GM23248 (cell line): ENCODE measurements around the gene STK11IP. TPM values are rescaled to one million over a fixed set of nuclear protein-coding genes. Genes with fewer than 3 reads are reported as not detected.

ENCODE experiments used
- DNase-seq: peaks from one replicate; pipeline ENCODE4 v3.0.0-alpha.2; 2015
- H2AFZ ChIP-seq: fragments of 200-600 bp; sonication (generic); 2 replicates; pipeline ENCODE4 v1.6.1; 2016; ENCODE audit warnings: antibody characterized with exemption
- H3F3A ChIP-seq: fragments of 200-600 bp; sonication (generic); 2 replicates; pipeline ENCODE4 v1.6.1; 2016; ENCODE audit warnings: mild to moderate bottlenecking, antibody characterized with exemption, mixed run types; ENCODE audit not compliant: insufficient read depth
- H3K27ac ChIP-seq: fragments of 200-600 bp; sonication (generic); 2 replicates; pipeline ENCODE4 v1.5.1; 2016; ENCODE audit warnings: mild to moderate bottlenecking
- H3K27me3 ChIP-seq: fragments of 200-600 bp; sonication (generic); replicated peaks from 2 replicates; pipeline ENCODE4 v1.6.1; 2016; ENCODE audit warnings: mild to moderate bottlenecking; ENCODE audit not compliant: insufficient read depth
- H3K36me3 ChIP-seq: fragments of 200-600 bp; sonication (generic); 2 replicates; pipeline ENCODE4 v1.6.1; 2016; ENCODE audit warnings: low read depth, mild to moderate bottlenecking
- H3K4me1 ChIP-seq: fragments of 200-600 bp; sonication (generic); 2 replicates; pipeline ENCODE4 v1.6.1; 2016; ENCODE audit warnings: mild to moderate bottlenecking; ENCODE audit not compliant: insufficient read depth
- H3K4me2 ChIP-seq: fragments of 200-600 bp; sonication (generic); one replicate; pipeline ENCODE4 v1.6.1; 2016; ENCODE audit warnings: mild to moderate bottlenecking; ENCODE audit not compliant: unreplicated experiment
- H3K4me3 ChIP-seq: fragments of 200-600 bp; sonication (generic); 2 replicates; pipeline ENCODE4 v1.5.1; 2016; ENCODE audit warnings: mild to moderate bottlenecking
- H3K79me2 ChIP-seq: fragments of 200-600 bp; sonication (generic); 2 replicates; pipeline ENCODE4 v1.6.1; 2016; ENCODE audit warnings: mild to moderate bottlenecking; ENCODE audit not compliant: insufficient read depth
- H3K9ac ChIP-seq: fragments of 200-600 bp; sonication (generic); 2 replicates; pipeline ENCODE4 v1.6.1; 2016; ENCODE audit warnings: mild to moderate bottlenecking
- H3K9me2 ChIP-seq: fragments of 200-600 bp; sonication (generic); 2 replicates; pipeline ENCODE4 v1.6.1; 2016; ENCODE audit warnings: mixed run types, mild to moderate bottlenecking, moderate library complexity; ENCODE audit not compliant: insufficient read depth
- H3K9me3 ChIP-seq: fragments of 200-600 bp; sonication (generic); one replicate; pipeline ENCODE4 v1.6.1; 2017; ENCODE audit warnings: low read depth
- H4K20me1 ChIP-seq: fragments of 200-600 bp; sonication (generic); 2 replicates; pipeline ENCODE4 v1.6.0; 2016; ENCODE audit not compliant: insufficient read depth
- EZH2 ChIP-seq: fragments of 200-600 bp; sonication (generic); IDR thresholded peaks from 2 replicates; pipeline ENCODE4 v1.6.1; 2018; ENCODE audit warnings: antibody characterized with exemption, mild to moderate bottlenecking; ENCODE audit not compliant: insufficient read depth, poor library complexity, severe bottlenecking
- EZH2phosphoT487 ChIP-seq: fragments of 200-600 bp; sonication (generic); IDR thresholded peaks from 2 replicates; pipeline ENCODE4 v1.6.1; 2018; ENCODE audit warnings: antibody characterized with exemption, moderate library complexity, mild to moderate bottlenecking, low read depth; ENCODE audit not compliant: insufficient read depth
- WGBS, 2 experiments: methylation state at CpG; one replicate each; pipeline ENCODE4 v1.1.6; 2015 to 2017; ENCODE audit warnings: low lambda C conversion rate in 2 of 2, low coverage in 1 of 2; ENCODE audit errors: missing lambda C conversion rate in 2 of 2; 5-methylcytosine and 5-hydroxymethylcytosine counted together
- in situ Hi-C: fragments of 300-500 bp; cut with MboI; formaldehyde crosslinking; loops from 2 replicates; pipeline ENCODE4 v1.15.0; 2020
- polyA plus RNA-seq: library from polyadenylated mRNA; unstranded; fragments of >200 nt; fragmentation: Nextera tagmentation; extraction: Ambion mirVana; gene quantifications from 2 replicates; pipeline ENCODE4 v1.2.1, GENCODE V29; 2016
- total RNA-seq: library from RNA; depleted of rRNA; stranded (reverse); fragments of >200 nt; shearing (Covaris generic); gene quantifications from 2 replicates; pipeline ENCODE4 v1.2.3, GENCODE V29; 2014

Gene STK11IP
- total and polyA plus RNA-seq, 2 experiments from 2014 or later = 7.3 to 10.5 TPM

GRCh38 chr2:219627103-219628100, 29.7 kb downstream of the STK11IP start, which contains the start of gene SLC4A3:
Gene SLC4A3, plus strand, starts transcription at chr2:219627630. Its CDS starts 363 bp downstream, at chr2:219627993.
- Histone ChIP-seq H2AFZ (peak within 1 kb of the TSS; percentile 71), H3K9me2 (no peaks in the 10 kb centered on the region), H3K9me3 (no peaks in the 10 kb centered on the region), H4K20me1 (no peaks in the 10 kb centered on the region), H3F3A (no peaks in the 10 kb centered on the region), H3K79me2 (no peaks in the 10 kb centered on the region), H3K4me3 (peak within 1 kb of the TSS; percentile 70), H3K4me1 (no peaks in the 10 kb centered on the region), H3K9ac (peak within 1 kb of the TSS; percentile 58; the same call in 1 of the 2 replicates), H3K4me2 (peak within 1 kb of the TSS; percentile 52), H3K27ac (no peak within 1 kb of the TSS), H3K36me3 (no peaks in the 10 kb centered on the region), H3K27me3 (peaks cover 6% of the 10 kb centered on the region; the same call in 1 of the 2 replicates)
- peak; percentile 67 for DNase-seq
- 7 to 34% methylated on average over 9 to 62 of the region's 103 CpGs for WGBS, 2 experiments
- in situ Hi-C loops = no loop called here
- TF ChIP-seq EZH2 (no peak), EZH2phosphoT487 (no peak)

DNA sequence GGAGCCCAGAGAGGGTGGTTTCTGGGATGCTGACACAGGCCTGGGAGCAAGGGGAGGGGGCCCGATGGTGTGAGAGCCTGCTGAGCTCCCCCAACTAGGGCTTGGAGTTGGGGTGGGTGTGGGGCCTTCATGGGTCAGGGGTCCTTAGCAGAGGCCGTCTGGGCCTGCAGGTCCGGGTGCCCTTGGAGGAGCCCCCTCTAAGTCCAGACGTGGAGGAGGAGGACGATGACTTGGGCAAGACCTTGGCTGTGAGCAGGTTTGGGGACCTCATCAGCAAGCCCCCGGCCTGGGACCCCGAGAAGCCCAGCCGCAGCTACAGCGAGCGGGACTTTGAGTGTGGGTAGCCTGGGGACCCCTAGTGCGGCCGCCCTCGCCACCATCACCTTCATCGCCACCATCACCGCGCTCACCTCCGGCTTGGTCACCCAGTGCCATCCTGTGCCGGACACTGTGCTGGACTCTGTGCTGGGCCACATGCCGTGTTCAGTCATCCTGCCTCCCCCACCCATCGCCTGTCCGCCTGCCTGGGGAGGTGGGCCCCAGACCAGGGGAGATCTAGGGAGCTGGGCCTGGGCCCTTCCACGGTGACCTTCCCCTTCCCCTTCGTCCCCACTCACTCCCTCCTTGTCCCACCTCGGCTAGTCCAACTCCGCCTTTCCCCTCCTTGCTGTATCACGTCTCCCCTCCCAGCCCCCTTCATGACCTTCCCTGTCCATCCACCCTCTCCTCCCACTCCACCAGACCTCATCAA, 30.8 kb downstream of the STK11IP start:
- no peak overlapping the region; the same call in 1 of the 2 replicates for H3K4me3 ChIP-seq
- H3K27me3 ChIP-seq = peaks cover 4% of the 10 kb centered on the region; the same call in 1 of the 2 replicates
- no peak overlapping the region for H2AFZ ChIP-seq
- no peak for DNase-seq
- no peaks in the 10 kb centered on the region for H3K4me1 ChIP-seq
- no peaks in the 10 kb centered on the region for H3K36me3 ChIP-seq
- no peaks in the 10 kb centered on the region for H3K9me2 ChIP-seq
- no peaks in the 10 kb centered on the region for H4K20me1 ChIP-seq
- H3F3A ChIP-seq = no peaks in the 10 kb centered on the region
- TF ChIP-seq EZH2phosphoT487 = no peak
- no peak for TF ChIP-seq EZH2
- no peak overlapping the region for H3K4me2 ChIP-seq
- 85 to 91% methylated on average over 19 to 26 of the region's 26 CpGs for WGBS, 2 experiments
- in situ Hi-C loops = no loop called here
- no peak overlapping the region for H3K9ac ChIP-seq
- no peak overlapping the region for H3K27ac ChIP-seq
- no peaks in the 10 kb centered on the region for H3K9me3 ChIP-seq
- no peaks in the 10 kb centered on the region for H3K79me2 ChIP-seq

DNA sequence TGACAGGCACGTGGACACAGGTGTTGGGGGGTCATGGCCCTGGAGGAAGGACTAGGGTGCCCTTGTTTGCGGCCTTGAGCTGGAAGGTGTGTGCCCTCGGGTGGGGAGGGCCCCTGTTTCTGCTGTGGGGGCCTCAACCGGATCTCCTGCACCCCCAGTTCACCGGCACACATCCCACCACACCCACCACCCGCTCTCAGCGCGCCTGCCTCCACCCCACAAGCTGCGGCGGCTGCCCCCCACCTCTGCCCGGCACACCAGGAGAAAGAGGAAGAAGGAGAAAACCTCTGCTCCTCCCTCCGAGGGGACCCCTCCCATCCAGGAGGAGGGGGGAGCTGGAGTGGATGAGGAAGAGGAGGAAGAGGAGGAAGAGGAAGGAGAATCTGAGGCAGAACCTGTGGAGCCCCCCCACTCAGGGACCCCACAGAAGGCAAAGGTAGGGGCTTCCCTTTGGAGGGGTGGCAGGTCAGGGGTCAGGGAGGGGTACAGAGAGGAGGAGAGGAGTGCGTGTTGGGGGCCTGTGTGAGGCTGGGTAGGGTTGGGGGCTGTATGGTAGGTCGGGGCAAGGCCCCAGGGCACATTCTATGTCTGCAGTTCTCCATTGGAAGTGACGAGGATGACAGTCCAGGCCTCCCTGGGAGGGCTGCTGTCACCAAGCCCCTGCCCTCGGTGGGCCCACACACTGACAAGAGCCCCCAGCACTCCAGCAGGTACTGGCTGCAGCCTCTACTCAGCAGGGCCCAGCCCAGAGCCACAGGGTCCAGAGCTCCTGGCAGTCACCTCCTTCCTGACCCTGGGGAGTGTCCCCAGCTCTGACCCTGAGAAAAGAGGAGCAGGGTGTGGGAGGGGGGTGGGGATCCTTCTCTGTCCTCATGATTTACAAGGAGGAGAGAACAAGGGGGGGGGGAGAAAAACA, 31.6 kb downstream of the STK11IP start:
- DNase-seq = no peak
- no peak for TF ChIP-seq EZH2phosphoT487
- no peak for TF ChIP-seq EZH2
- no peaks in the 10 kb centered on the region for H3K9me3 ChIP-seq
- H3K4me3 ChIP-seq = no peak overlapping the region
- no peaks in the 10 kb centered on the region for H4K20me1 ChIP-seq
- in situ Hi-C loops = no loop called here
- H3K9ac ChIP-seq = no peak overlapping the region
- no peak overlapping the region for H2AFZ ChIP-seq
- no peaks in the 10 kb centered on the region for H3K4me1 ChIP-seq
- H3K27me3 ChIP-seq = peaks cover 4% of the 10 kb centered on the region; the same call in 1 of the 2 replicates
- H3K9me2 ChIP-seq = no peaks in the 10 kb centered on the region
- H3K4me2 ChIP-seq = no peak overlapping the region
- no peaks in the 10 kb centered on the region for H3F3A ChIP-seq
- no peaks in the 10 kb centered on the region for H3K36me3 ChIP-seq
- no peaks in the 10 kb centered on the region for H3K79me2 ChIP-seq
- no peak overlapping the region for H3K27ac ChIP-seq
- WGBS, 2 experiments = 86 to 91% methylated on average over 6 to 16 of the region's 16 CpGs
